HepG2 (cell line): ENCODE measurements around the gene SOX13.

ENCODE experiments used
- ATRX ChIP-seq: sonication (generic); formaldehyde crosslinking; IDR thresholded peaks from 2 replicates; pipeline ENCODE4 v1.4.0; 2020; ENCODE audit warnings: missing genetic modification reagents, borderline replicate concordance
- IRF1 ChIP-seq: sonication (generic); formaldehyde crosslinking; IDR thresholded peaks from 2 replicates; pipeline ENCODE4 v1.4.0; 2020; ENCODE audit warnings: low read depth, mild to moderate bottlenecking, missing genetic modification reagents
- PLRG1 ChIP-seq: fragments of 450-650 bp; conservative IDR thresholded peaks from 2 replicates; pipeline ENCODE4 v1.6.1; 2016
- ZNF558 ChIP-seq: sonication (generic); formaldehyde crosslinking; IDR thresholded peaks from 2 replicates; pipeline ENCODE4 v1.9.0; 2022; ENCODE audit warnings: mild to moderate bottlenecking, missing genetic modification reagents, borderline replicate concordance

- TF ChIP-seq ATRX (CRISPR knock-in tag) (no peak), ZNF558 (no peak), PLRG1 (no peak), IRF1 (CRISPR knock-in tag) (no peak)
Observed at GRCh38 chr1:204102029-204102611, 29.2 kb downstream of the SOX13 start.
